Spleen (tissue), 11 donors: ENCODE measurements around the gene SUCLA2. TPM values are rescaled to one million over a fixed set of nuclear protein-coding genes. Genes with fewer than 3 reads are reported as not detected.
"Not testable (repeated sequence)": the region's sequence is repeated elsewhere in the genome, so short reads cannot be mapped to it uniquely, and the experiment has no call there.

Source experiments
- DNase-seq: peaks from one replicate; pipeline ENCODE4 v3.0.0-alpha.2; 2020
- H3K27ac ChIP-seq, 8 donors: fragments of 200-600 bp; sonication (generic) in 7 of 8; 1 replicate in 4 of 8; 2 replicates in 4 of 8; pipeline versions ENCODE4 v1.5.0 to v1.8.0; 2016 to 2021; ENCODE audit warnings: inconsistent platforms in 4 of 8, mild to moderate bottlenecking in 4 of 8, moderate library complexity in 1 of 8
- H3K27me3 ChIP-seq, 7 donors: fragments of 200-600 bp; sonication (generic) in 6 of 7; replicated peaks in 1 of 7; 1 replicate in 4 of 7; 2 replicates in 3 of 7; pipeline versions ENCODE4 v1.5.0 to v1.8.0; 2016 to 2021; ENCODE audit warnings: inconsistent platforms in 3 of 7, mild to moderate bottlenecking in 1 of 7
- H3K36me3 ChIP-seq, 6 donors: fragments of 200-600 bp; sonication (generic) in 5 of 6; 1 replicate in 4 of 6; 2 replicates in 2 of 6; pipeline versions ENCODE4 v1.5.0 to v1.8.0; 2016 to 2021; ENCODE audit warnings: inconsistent platforms in 2 of 6
- H3K4me1 ChIP-seq, 6 donors: fragments of 200-600 bp; sonication (generic) in 5 of 6; 1 replicate in 3 of 6; 2 replicates in 3 of 6; pipeline versions ENCODE4 v1.5.0 to v1.8.0; 2016 to 2021; ENCODE audit warnings: inconsistent platforms in 3 of 6
- H3K4me3 ChIP-seq, 8 donors: fragments of 200-600 bp; sonication (generic) in 7 of 8; 1 replicate in 4 of 8; 2 replicates in 4 of 8; pipeline versions ENCODE4 v1.5.0 to v1.8.0; 2016 to 2021; ENCODE audit warnings: inconsistent platforms in 4 of 8, mild to moderate bottlenecking in 4 of 8, moderate library complexity in 2 of 8
- H3K9me3 ChIP-seq, 8 donors: fragments of 200-600 bp; sonication (generic) in 7 of 8; 1 replicate in 4 of 8; 2 replicates in 4 of 8; pipeline versions ENCODE4 v1.5.0 to v1.8.0; 2016 to 2021; ENCODE audit warnings: inconsistent platforms in 4 of 8
- CTCF ChIP-seq, 11 experiments: fragments of 200-600 bp in 7 of 11; fragments of 450-650 bp in 4 of 11; sonication (generic) in 4 of 11; IDR thresholded peaks in 8 of 11; conservative IDR thresholded peaks in 3 of 11; 1 replicate in 7 of 11; 2 replicates in 4 of 11; pipeline versions ENCODE4 v1.4.0 to v1.8.0; 2016 to 2021; ENCODE audit warnings: antibody characterized with exemption in 11 of 11, inconsistent platforms in 4 of 11, mild to moderate bottlenecking in 1 of 11
- POLR2A ChIP-seq, 3 donors: fragments of 450-650 bp; IDR thresholded peaks; one replicate each; pipeline ENCODE4 v1.5.1; 2017; ENCODE audit warnings: antibody characterized with exemption in 3 of 3, mild to moderate bottlenecking in 1 of 3
- POLR2AphosphoS5 ChIP-seq, 3 donors: sonication (generic); formaldehyde crosslinking; IDR thresholded peaks; one replicate each; pipeline ENCODE4 v1.5.1; 2017; ENCODE audit warnings: antibody characterized with exemption in 3 of 3
- WGBS, 5 donors: extraction: QIAGEN DNeasy Blood & Tissue Kit in 3 of 5; methylation state at CpG; one replicate each; pipeline versions ENCODE4 v1.1.5 to v1.1.7; 2013 to 2018; 5-methylcytosine and 5-hydroxymethylcytosine counted together
- intact Hi-C: fragments of 100-400 bp; cut with DNase I; formaldehyde crosslinking; loops from one replicate; pipeline ENCODE4 v1.15.0; 2023; ENCODE audit warnings: low total_unique reads
- polyA plus RNA-seq, 3 donors: library from polyadenylated mRNA; stranded (reverse); fragments of 200-250 nt; gene quantifications; one replicate each; pipeline ENCODE4 v1.2.1, GENCODE V29; 2013
- total RNA-seq, 7 donors: library from RNA; depleted of rRNA in 3 of 7; stranded (reverse); fragments of >200 nt in 3 of 7; fragmentation: NEBNext Ultra II Directional in 4 of 7; extraction: Animal tissue kit (Norgen Biotek cat#: 25700) in 4 of 7; gene quantifications; one replicate each; pipeline versions ENCODE4 v1.1.0 to v1.2.1, GENCODE V29; 2016 to 2021
- donor health status: healthy with polysubstance abuse.
- donor health status: DM: no; HTN: no; CAD: no; lungs with moderate emphysema.
- donor health status: DM: no; HTN: no; CAD: no.
- donor health status: Bipolar disorder and iron deficiency.
- donor health status: healthy.
- donor health status: DM: no; HTN: no; CAD: no.
- donor health status: DM: yes; HTN: yes; CAD: no.

SUCLA2 gene
- total and polyA plus RNA-seq, 10 donors, result 14.4 to 49.6 (median 31.5) TPM

GRCh38 chr13:47945738-47946137 lies 55.3 kb downstream of the SUCLA2 start:
- no peaks in the 10 kb centered on the region for H3K4me1 ChIP-seq
- 97 to 100% (median 98%) methylated on average over 2 of the region's 2 CpGs for WGBS, 5 donors
- H3K27ac ChIP-seq, result no peak overlapping the region
- intact Hi-C loops, result no loop called here
- no peak overlapping the region for H3K4me3 ChIP-seq
- DNase-seq, result no peak
- TF ChIP-seq POLR2AphosphoS5 (IDR thresholded peaks at IDR 0.05) (no peak), CTCF (IDR thresholded peaks at IDR 0.05 in 8 of 11, conservative IDR thresholded peaks at IDR 0.05 in 3 of 11) (no peak), POLR2A (IDR thresholded peaks at IDR 0.05) (no peak)
- peaks cover 0 to 94% (median 40%) of the 10 kb centered on the region in 6 donors for H3K36me3 ChIP-seq
- no peaks in the 10 kb centered on the region for H3K27me3 ChIP-seq
- H3K9me3 ChIP-seq, result no peaks in the 10 kb centered on the region

GRCh38 chr13:47945146-47945545 lies 55.9 kb downstream of the SUCLA2 start:
- H3K27ac ChIP-seq, H3K9me3 ChIP-seq, DNase-seq, H3K27me3 ChIP-seq, H3K4me3 ChIP-seq, intact Hi-C loops, H3K4me1 ChIP-seq: not testable (repeated sequence)
- 92 to 100% (median 96%) methylated on average over 4 of the region's 4 CpGs for WGBS, 5 donors
- peaks cover 0 to 94% (median 44%) of the 10 kb centered on the region in 6 donors for H3K36me3 ChIP-seq

GRCh38 chr13:47934371-47934770 lies 66.7 kb downstream of the SUCLA2 start:
- intact Hi-C loops, result no loop called here
- Histone ChIP-seq H3K27ac (no peak overlapping the region), H3K36me3 (peaks cover 0 to 22% (median 0%) of the 10 kb centered on the region in 6 donors), H3K4me1 (no peaks in the 10 kb centered on the region), H3K4me3 (no peak overlapping the region), H3K9me3 (peaks cover 0 to 6% (median 0%) of the 10 kb centered on the region in 8 donors), H3K27me3 (no peaks in the 10 kb centered on the region)
- 91 to 96% (median 93%) methylated on average over 5 of the region's 5 CpGs for WGBS, 5 donors
- TF ChIP-seq POLR2AphosphoS5 (IDR thresholded peaks at IDR 0.05) (no peak), CTCF (IDR thresholded peaks at IDR 0.05 in 8 of 11, conservative IDR thresholded peaks at IDR 0.05 in 3 of 11) (no peak), POLR2A (IDR thresholded peaks at IDR 0.05) (no peak)
- no peak for DNase-seq

- 48 to 59% (median 55%) methylated on average over 5 of the region's 5 CpGs for WGBS, 5 donors
- H3K27ac ChIP-seq, result no peak overlapping the region
- H3K4me1 ChIP-seq, result no peaks in the 10 kb centered on the region
- no peaks in the 10 kb centered on the region for H3K27me3 ChIP-seq
- TF ChIP-seq CTCF (IDR thresholded peaks at IDR 0.05 in 8 of 11, conservative IDR thresholded peaks at IDR 0.05 in 3 of 11) (no peak), POLR2AphosphoS5 (IDR thresholded peaks at IDR 0.05) (no peak), POLR2A (IDR thresholded peaks at IDR 0.05) (no peak)
- no peak overlapping the region for H3K4me3 ChIP-seq
- peaks cover 0 to 6% (median 0%) of the 10 kb centered on the region in 8 donors for H3K9me3 ChIP-seq
- H3K36me3 ChIP-seq, result peaks cover 0 to 11% (median 0%) of the 10 kb centered on the region in 6 donors
- intact Hi-C loops, result no loop called here
- DNase-seq, result no peak
Measured at GRCh38 chr13:47932950-47933923, 67.8 kb downstream of the SUCLA2 start.
